Measurements from ENCODE around the gene JDP2. TPM values are rescaled to one million over a fixed set of nuclear protein-coding genes. Genes with fewer than 3 reads are reported as not detected.

JDP2 gene, protein sequence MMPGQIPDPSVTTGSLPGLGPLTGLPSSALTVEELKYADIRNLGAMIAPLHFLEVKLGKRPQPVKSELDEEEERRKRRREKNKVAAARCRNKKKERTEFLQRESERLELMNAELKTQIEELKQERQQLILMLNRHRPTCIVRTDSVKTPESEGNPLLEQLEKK
- 72.1 and 78.1 TPM in 2 replicates for total RNA-seq

DNA sequence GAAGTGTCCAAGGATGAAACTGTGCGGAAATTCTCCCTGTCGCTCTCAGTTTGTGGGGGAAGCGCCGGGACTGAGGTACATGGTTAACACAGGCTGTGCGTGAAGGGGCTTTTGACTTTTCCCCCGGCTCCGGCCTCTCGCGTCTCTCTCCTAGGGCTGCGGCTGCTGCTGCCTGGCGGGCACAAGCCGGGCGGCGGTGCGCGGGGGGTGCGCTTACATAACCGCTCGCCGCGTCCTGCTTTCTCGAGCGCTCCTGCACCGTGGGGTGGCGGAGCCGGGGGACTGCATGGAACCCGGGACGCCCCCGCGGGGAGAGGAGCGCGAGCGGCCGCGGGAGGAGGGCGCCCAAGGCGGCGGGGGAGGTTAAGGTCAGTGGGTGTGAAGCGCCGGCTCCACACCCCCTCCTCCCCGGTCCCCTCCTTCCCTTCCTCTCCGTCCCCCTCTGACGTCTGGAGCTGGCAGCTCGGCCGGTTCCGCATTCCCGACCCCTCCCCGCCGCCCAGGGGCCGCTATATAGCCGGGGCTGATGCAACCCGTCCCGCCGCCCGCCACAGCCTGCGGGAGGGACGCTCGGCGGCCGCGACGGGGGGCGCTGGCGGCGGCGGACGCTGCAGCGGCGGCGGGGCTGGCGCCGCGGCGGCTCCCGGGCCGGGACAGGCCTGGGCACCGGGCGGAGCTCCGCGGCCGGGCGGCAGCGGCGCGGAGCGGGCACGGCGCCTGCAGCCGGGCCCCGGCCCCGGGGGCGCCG, at the start of gene JDP2:
Gene JDP2, plus strand, starts transcription at position 541 of the 748 bp plus-strand sequence. CDS start 9,899 bp downstream, outside the sequence.

DNA sequence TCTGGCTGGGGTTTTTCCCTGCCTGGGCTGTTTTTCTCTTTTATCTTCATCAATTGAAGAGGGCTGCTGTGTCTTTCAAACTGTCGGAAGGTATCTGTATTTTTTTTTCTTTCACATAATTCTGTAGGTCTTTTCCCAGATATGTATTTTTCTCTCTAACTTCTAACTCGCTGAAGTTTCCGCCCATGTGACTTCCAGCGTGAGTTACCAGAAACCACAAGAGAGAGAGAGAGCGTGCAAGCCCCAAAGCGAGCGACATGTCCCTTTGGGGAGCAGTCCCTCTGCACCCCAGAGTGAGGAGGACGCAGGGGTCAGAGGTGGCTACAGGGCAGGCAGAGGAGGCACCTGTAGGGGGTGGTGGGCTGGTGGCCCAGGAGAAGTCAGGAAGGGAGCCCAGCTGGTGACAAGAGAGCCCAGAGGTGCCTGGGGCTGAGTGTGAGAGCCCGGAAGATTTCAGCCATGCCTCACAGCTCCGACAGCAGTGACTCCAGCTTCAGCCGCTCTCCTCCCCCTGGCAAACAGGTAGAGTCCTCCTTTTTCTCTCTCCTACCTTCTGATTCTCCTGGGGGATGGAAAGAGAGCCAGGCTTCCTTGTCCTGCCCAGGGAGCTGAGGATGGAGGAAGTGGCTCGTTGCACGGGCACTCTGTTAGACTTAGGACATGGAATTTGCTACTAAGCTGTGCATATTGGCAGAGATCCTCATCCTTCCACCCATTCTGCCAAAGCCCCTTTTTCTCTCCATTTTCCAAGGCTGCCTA, 94.6 kb downstream of the JDP2 start, which contains the start of gene BATF:
Gene BATF, plus strand, starts transcription at position 246 of the 759 bp plus-strand sequence. Its CDS starts 214 bp downstream, at position 460.

Other genes with a start within 250 kb of the JDP2 start
- gene FOS, start 149.2 kb upstream of the JDP2 start, total RNA-seq: 192 and 244 TPM in 2 replicates
- 0.88 TPM in 1 of 2 replicates, not detected in the other for gene BATF, start 94.4 kb downstream of the JDP2 start, total RNA-seq
- 3.7 and 4.6 TPM in 2 replicates for gene FLVCR2, start 150.6 kb downstream of the JDP2 start, total RNA-seq
- gene ERG28, start 232.9 kb downstream of the JDP2 start, total RNA-seq: 10.0 and 11.8 TPM in 2 replicates
- gene TTLL5, start 233.2 kb downstream of the JDP2 start, total RNA-seq: 13.7 and 14.4 TPM in 2 replicates

Measured in cardiac ventricle fibroblast (primary cell).